CD4-positive, alpha-beta T cell treated with Interleukin-2 at 100 ng/mL for 4 hours (primary cell): ENCODE data around the gene SQSTM1.

Experiments
- DNase-seq: peaks from one replicate; pipeline ENCODE4 v3.0.0-alpha.2; 2020; ENCODE audit warnings: low spot score

Gene SQSTM1

GRCh38 chr5:179874136-179874535 lies 53.4 kb downstream of the SQSTM1 start:
- DNase-seq, result no peak

GRCh38 chr5:179874536-179875292 lies 54.0 kb downstream of the SQSTM1 start:
- no peak for DNase-seq

- DNase-seq, result no peak
Measured at GRCh38 chr5:179875741-179876609, 55.3 kb downstream of the SQSTM1 start.

- no peak for DNase-seq
Measured at GRCh38 chr5:179876610-179876952, 55.9 kb downstream of the SQSTM1 start.

GRCh38 chr5:179878222-179879002 lies 57.7 kb downstream of the SQSTM1 start:
- DNase-seq, result no peak

- no peak for DNase-seq
Measured at GRCh38 chr5:179879003-179879689, 58.4 kb downstream of the SQSTM1 start.

- DNase-seq, result no peak
Measured at GRCh38 chr5:179879690-179880010, 58.9 kb downstream of the SQSTM1 start.

- no peak for DNase-seq
Measured at GRCh38 chr5:179880066-179880650, 59.5 kb downstream of the SQSTM1 start.

GRCh38 chr5:179880848-179881590 lies 60.3 kb downstream of the SQSTM1 start:
- DNase-seq, result no peak

- no peak for DNase-seq
Measured at GRCh38 chr5:179882338-179882737, 61.6 kb downstream of the SQSTM1 start.

GRCh38 chr5:179883163-179883562 lies 62.5 kb downstream of the SQSTM1 start:
- no peak for DNase-seq

GRCh38 chr5:179885491-179886090 lies 64.9 kb downstream of the SQSTM1 start:
- no peak for DNase-seq

GRCh38 chr5:179886190-179886911 lies 65.6 kb downstream of the SQSTM1 start:
- DNase-seq, result no peak

- no peak for DNase-seq
Measured at GRCh38 chr5:179887095-179887494, 66.4 kb downstream of the SQSTM1 start.
